Activated T-cell treated with anti-CD3 and anti-CD28 coated beads for 48 hours (primary cell): ENCODE data around the gene HDAC9.
"Not testable (repeated sequence)": the region's sequence is repeated elsewhere in the genome, so short reads cannot be mapped to it uniquely, and the experiment has no call there.

Source experiments
- DNase-seq: peaks from one replicate; pipeline ENCODE4 v3.0.0-alpha.2; 2020; ENCODE audit warnings: low read depth

The HDAC9 gene

GRCh38 chr7:19024261-19024660 lies 528.7 kb downstream of the HDAC9 start:
- no peak for DNase-seq

DNA sequence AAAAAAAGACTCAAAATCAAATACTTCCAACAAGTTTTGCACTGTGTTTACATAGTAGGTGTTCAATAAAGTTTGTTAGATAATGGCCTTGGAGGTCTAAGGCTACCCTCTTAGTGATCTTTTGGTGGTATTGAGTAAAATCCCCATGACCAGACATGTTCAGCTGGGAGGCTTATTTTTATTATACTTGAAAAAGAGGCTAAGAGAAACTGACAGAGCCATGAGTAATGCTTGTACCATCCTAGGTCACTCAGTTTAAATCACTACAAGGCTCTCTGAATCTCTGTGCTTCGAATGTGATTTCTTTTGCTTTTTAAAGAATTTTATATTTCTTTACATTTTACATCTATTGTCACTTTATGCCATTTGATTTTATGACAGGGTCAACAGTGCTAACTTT lies 531.3 kb downstream of the HDAC9 start:
- DNase-seq = no peak

- no peak for DNase-seq
These were observed 534.7 kb downstream of the HDAC9 start for GRCh38 chr7:19030281-19030680.

DNA sequence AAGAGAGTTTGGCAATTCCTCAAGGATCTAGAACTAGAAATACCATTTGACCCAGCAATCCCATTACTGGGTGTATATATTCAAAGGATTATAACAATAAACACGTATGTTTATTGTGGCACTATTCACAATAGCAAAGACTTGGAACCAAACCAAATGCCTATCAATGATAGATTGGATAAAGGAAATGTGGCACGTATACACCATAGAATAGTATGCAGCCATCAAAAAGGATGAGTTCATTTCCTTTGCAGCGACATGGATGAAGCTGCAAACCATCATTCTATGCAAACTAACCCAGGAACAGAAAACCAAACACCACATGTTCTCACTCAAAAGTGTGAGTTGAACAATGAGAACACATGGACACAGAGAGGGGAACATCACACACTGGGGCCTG lies 537.4 kb downstream of the HDAC9 start:
- DNase-seq = not testable (repeated sequence)

DNA sequence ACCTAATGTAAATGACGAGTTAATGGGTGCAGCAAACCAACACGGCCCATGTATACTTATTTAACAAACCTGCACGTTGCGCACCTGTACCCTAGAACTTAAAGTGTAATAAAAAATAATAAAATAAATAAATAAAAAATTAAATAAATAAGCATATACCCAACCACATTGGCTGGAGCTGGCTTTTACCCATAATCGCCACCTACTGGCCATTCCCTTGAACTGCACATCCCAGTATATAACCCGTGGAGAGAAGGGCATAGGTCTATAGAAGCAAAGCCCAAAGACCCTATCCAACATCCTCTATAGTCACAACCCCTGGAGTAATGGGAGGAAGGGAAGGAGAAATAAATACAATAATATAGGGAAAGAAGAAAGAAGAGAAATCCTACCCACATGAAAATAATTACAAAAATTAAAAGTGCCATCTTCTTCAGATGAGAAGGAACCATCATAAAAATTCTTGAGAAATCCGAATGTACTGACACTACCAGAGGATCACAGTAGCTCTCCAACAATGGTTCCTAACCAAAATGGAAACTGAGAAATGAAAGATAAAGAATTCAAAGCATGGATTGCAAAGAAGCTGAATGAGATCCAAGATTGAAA lies 556.3 kb downstream of the HDAC9 start:
- peak; percentile 1 for DNase-seq
